ENCODE data around the gene SAT2.
"Not testable (repeated sequence)": the region's sequence is repeated elsewhere in the genome, so short reads cannot be mapped to it uniquely, and the experiment has no call there.

SAT2 gene

GRCh38 chr17:7627250-7628121 lies at the start of gene SAT2:
Gene SAT2, minus strand, starts transcription at chr17:7627821. Its CDS starts 186 bp downstream, at chr17:7627635.
- peak; percentile 99 for DNase-seq

GRCh38 chr17:7676533-7676932 lies 48.9 kb upstream of the SAT2 start:
- no peak for DNase-seq

- no peak for DNase-seq
Measured at GRCh38 chr17:7674934-7675333, 47.3 kb upstream of the SAT2 start.

GRCh38 chr17:7673239-7673638 lies 45.6 kb upstream of the SAT2 start:
- peak; percentile 31 for DNase-seq

- DNase-seq: no peak
Measured at GRCh38 chr17:7668482-7668881, 40.9 kb upstream of the SAT2 start.

- DNase-seq: peak; percentile 56
Measured at GRCh38 chr17:7667656-7668406, 40.2 kb upstream of the SAT2 start.

GRCh38 chr17:7656958-7657609 lies 29.5 kb upstream of the SAT2 start:
- peak; percentile 54 for DNase-seq

GRCh38 chr17:7655541-7655840 lies 27.9 kb upstream of the SAT2 start:
- DNase-seq: no peak

- DNase-seq: peak; percentile 24
Measured at GRCh38 chr17:7654832-7655540, 27.4 kb upstream of the SAT2 start.

- DNase-seq: no peak
Measured at GRCh38 chr17:7652388-7653356, 25.1 kb upstream of the SAT2 start.

GRCh38 chr17:7651665-7652387 lies 24.2 kb upstream of the SAT2 start:
- peak; percentile 92 for DNase-seq

- no peak for DNase-seq
Measured at GRCh38 chr17:7651097-7651664, 23.6 kb upstream of the SAT2 start.

- DNase-seq: peak; percentile 95
Measured at GRCh38 chr17:7650509-7651096, 23.0 kb upstream of the SAT2 start, which contains the start of gene ATP1B2. Gene ATP1B2, plus strand, starts transcription at chr17:7650926. Its CDS starts 593 bp downstream, at chr17:7651519.

- DNase-seq: no peak
Measured at GRCh38 chr17:7647018-7647417, 19.4 kb upstream of the SAT2 start.

GRCh38 chr17:7646457-7646856 lies 18.8 kb upstream of the SAT2 start:
- no peak for DNase-seq

- DNase-seq: no peak
Measured at GRCh38 chr17:7644775-7645174, 17.2 kb upstream of the SAT2 start.

GRCh38 chr17:7641635-7642034 lies 14.0 kb upstream of the SAT2 start:
- not testable (repeated sequence) for DNase-seq

GRCh38 chr17:7640783-7641182 lies 13.2 kb upstream of the SAT2 start:
- no peak for DNase-seq

- no peak for DNase-seq
Measured at GRCh38 chr17:7636163-7636562, 8.5 kb upstream of the SAT2 start.

GRCh38 chr17:7634384-7634783 lies 6.8 kb upstream of the SAT2 start:
- peak; percentile 88 for DNase-seq

Data from eye (tissue), 1 donor.